Prostate gland (tissue), 2 donors: Measurements from ENCODE around the gene SNAP29. TPM values are rescaled to one million over a fixed set of nuclear protein-coding genes. Genes with fewer than 3 reads are reported as not detected.
A peak's percentile ranks its signal among the peaks of the same experiment; 100 is the strongest.
"Not testable (repeated sequence)": the region's sequence is repeated elsewhere in the genome, so short reads cannot be mapped to it uniquely, and the experiment has no call there.

Experiments used
- DNase-seq: peaks from one replicate; pipeline ENCODE4 v3.0.0-alpha.2; 2019; ENCODE audit warnings: low spot score
- H3K27ac ChIP-seq, 2 donors: fragments of 200-600 bp; sonication (generic); 2 replicates each; pipeline ENCODE4 v1.5.1; 2017 to 2019
- H3K27me3 ChIP-seq: fragments of 200-600 bp; sonication (generic); replicated peaks from 2 replicates; pipeline ENCODE4 v1.5.1; 2019; ENCODE audit not compliant: insufficient read depth
- H3K36me3 ChIP-seq, 2 donors: fragments of 200-600 bp; sonication (generic); 1 replicate in 1 of 2; 2 replicates in 1 of 2; pipeline versions ENCODE4 v1.5.1 to v1.8.1; 2017 to 2019
- H3K4me1 ChIP-seq: fragments of 200-600 bp; sonication (generic); replicated peaks from 2 replicates; pipeline ENCODE4 v1.5.1; 2019
- H3K4me3 ChIP-seq, 2 donors: fragments of 200-600 bp; sonication (generic); 2 replicates each; pipeline ENCODE4 v1.5.1; 2017 to 2019
- H3K9me3 ChIP-seq: fragments of 200-600 bp; sonication (generic); 2 replicates; pipeline ENCODE4 v1.5.1; 2017
- POLR2A ChIP-seq: fragments of 450-650 bp; IDR thresholded peaks from one replicate; pipeline ENCODE4 v1.6.1; 2016; ENCODE audit warnings: antibody characterized with exemption, mild to moderate bottlenecking
- POLR2AphosphoS5 ChIP-seq: sonication (generic); formaldehyde crosslinking; IDR thresholded peaks from one replicate; pipeline ENCODE4 v1.6.1; 2017; ENCODE audit warnings: antibody characterized with exemption
- WGBS: methylation state at CpG from one replicate; pipeline ENCODE4 v1.1.5; 2018; 5-methylcytosine and 5-hydroxymethylcytosine counted together
- intact Hi-C: fragments of 100-400 bp; cut with DNase I; formaldehyde crosslinking; loops from one replicate; pipeline ENCODE4 v1.14.2; 2022
- total RNA-seq, 2 donors: library from RNA; depleted of rRNA; stranded (reverse); fragments of >200 nt; gene quantifications; one replicate each; pipeline ENCODE4 v1.1.0, GENCODE V29; 2016
- TF ChIP-seq, protein P1 (sequence below), 4 experiments: fragments of 200-600 bp in 2 of 4; fragments of 450-650 bp in 2 of 4; sonication (generic) in 2 of 4; IDR thresholded peaks; 1 replicate in 3 of 4; 2 replicates in 1 of 4; pipeline ENCODE4 v1.5.1; 2016 to 2019; ENCODE audit warnings: antibody characterized with exemption in 4 of 4, mild to moderate bottlenecking in 2 of 4, moderate library complexity in 2 of 4

SNAP29 gene
- total RNA-seq, 2 donors from 2014 or later, result 19.1 to 24.1 TPM

DNA sequence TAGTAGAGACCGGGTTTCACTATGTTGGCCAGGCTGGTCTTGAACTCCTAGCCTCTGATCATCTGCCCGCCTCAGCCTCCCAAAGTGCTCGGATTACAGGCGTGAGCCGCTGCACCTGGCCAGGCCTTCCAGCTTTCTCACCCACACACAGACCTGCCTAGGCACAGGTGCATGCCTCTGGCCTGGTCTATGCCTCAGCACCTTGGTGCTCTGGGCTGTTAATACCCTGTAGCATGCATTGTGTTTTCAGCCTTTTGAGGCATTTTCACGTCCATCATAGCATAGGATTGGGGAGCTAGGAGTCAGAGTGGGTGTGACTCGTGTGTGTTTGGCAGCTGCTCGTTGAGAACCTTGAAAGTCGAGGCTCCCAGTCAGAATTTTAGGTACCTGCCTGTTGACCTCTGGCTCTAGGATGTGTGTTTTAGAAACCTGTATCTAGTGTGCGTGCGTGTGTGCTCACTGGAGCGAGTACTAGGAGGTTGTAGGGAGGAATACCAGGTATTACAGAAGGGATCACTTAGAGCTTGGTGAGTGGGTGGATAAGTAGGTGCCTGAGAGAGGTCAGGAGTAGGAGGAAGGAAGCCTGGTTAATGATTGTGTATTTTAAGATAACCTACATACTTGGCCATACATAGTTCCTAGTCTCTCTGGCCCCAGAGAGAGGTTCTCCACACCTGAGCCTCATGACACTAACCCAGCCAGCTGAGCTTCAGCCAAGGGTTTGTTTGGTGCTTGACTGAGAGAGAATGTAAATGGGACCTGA lies 78.4 kb downstream of the SNAP29 start:
- TF ChIP-seq POLR2A, result no peak
- TF ChIP-seq, protein P1, sequence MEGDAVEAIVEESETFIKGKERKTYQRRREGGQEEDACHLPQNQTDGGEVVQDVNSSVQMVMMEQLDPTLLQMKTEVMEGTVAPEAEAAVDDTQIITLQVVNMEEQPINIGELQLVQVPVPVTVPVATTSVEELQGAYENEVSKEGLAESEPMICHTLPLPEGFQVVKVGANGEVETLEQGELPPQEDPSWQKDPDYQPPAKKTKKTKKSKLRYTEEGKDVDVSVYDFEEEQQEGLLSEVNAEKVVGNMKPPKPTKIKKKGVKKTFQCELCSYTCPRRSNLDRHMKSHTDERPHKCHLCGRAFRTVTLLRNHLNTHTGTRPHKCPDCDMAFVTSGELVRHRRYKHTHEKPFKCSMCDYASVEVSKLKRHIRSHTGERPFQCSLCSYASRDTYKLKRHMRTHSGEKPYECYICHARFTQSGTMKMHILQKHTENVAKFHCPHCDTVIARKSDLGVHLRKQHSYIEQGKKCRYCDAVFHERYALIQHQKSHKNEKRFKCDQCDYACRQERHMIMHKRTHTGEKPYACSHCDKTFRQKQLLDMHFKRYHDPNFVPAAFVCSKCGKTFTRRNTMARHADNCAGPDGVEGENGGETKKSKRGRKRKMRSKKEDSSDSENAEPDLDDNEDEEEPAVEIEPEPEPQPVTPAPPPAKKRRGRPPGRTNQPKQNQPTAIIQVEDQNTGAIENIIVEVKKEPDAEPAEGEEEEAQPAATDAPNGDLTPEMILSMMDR (IDR thresholded peaks at IDR 0.05), result no peak
- no peak for TF ChIP-seq POLR2AphosphoS5
- no peak for DNase-seq
- no peaks in the 10 kb centered on the region for H3K27me3 ChIP-seq
- H3K27ac ChIP-seq, result no peak overlapping the region
- intact Hi-C loops, result no loop called here
- H3K4me1 ChIP-seq, result peaks cover 5% of the 10 kb centered on the region
- no peaks in the 10 kb centered on the region for H3K9me3 ChIP-seq
- H3K36me3 ChIP-seq, result no peaks in the 10 kb centered on the region
- 62% methylated on average over 12 of the region's 12 CpGs for WGBS
- H3K4me3 ChIP-seq, result no peak overlapping the region

DNA sequence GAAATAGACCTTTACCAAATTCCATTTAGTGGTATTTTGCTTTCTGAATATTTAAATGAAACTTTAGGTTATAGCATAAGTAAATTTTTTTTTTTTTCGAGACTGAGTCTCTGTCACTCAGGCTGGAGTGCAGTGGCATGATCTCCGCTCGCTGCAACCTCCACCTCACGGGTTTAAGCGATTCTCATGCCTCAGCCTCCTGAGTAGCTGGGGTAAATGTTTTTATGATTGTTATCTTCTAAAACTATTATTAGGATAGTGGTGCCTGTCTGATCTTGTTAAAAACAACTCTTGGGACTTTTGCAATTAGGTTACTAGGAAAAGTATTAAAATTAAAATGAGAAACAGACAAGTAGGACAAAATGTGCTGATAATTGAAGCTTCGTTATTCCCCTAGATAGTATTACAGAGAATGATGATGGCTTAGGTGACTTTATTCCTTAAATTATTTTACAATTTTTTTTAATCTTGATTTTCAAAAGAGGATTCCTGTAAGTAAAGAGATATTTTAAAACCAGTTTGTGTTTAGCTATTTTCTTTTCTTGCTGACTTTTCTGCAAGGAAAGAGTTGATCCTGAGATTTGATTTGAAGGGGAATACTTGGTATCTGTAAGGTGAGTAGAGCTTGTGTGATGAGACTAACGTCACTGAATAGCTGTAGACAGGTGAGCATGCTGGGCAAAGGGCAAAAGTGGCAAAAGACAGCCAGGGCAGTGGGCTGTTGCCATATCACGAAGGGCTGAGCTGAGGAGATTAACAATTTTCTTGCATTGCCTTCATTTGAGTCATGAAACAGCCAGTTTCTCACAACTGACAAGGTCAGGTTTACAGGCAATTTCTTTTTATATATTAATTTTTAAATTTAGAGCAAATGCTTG lies 79.2 kb downstream of the SNAP29 start:
- no peaks in the 10 kb centered on the region for H3K27me3 ChIP-seq
- H3K4me3 ChIP-seq, result no peak overlapping the region
- intact Hi-C loops, result no loop called here
- WGBS, result 43% methylated on average over 8 of the region's 8 CpGs
- H3K9me3 ChIP-seq, result no peaks in the 10 kb centered on the region
- H3K27ac ChIP-seq, result peak overlapping the region in 1 of 2 donors; percentile 11
- H3K4me1 ChIP-seq, result peaks cover 5% of the 10 kb centered on the region
- DNase-seq, result no peak
- TF ChIP-seq POLR2AphosphoS5 (no peak), POLR2A (no peak)
- TF ChIP-seq, protein P1 (IDR thresholded peaks at IDR 0.05), result no peak
- no peaks in the 10 kb centered on the region for H3K36me3 ChIP-seq

DNA sequence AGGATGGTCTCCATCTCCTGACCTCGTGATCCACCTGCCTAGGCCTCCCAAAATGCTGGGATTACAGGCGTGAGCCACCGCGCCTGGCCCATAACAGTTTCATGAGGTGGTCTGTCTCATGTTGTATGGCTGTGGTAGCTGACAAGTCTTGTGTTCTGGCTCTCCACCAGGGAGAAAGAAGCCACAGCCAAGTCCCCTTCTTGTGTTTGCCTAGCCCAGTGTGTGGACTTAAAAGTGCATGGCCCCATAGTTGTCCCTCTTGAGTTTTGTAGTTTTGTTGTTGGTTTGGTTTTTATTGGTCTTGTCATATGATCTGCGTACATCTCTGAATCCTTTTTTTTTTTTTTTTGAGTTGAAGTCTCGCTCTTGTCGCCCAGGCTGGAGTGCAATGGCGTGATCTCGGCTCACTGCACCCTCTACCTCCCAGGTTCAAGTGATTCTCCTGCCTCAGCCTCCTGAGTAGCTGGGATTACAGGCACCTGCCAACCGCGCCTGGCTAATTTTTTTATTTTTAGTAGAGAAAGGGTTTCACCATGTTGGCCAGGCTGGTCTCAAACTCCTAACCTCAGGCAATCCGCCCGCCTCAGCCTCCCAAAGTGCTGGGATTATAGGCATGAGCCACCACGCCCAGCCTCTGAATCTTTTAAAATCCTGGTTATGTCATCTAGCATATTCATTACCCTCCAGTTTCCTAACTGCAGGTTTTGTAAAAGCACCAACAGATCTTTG lies 80.8 kb downstream of the SNAP29 start:
- H3K9me3 ChIP-seq, H3K4me1 ChIP-seq, H3K27ac ChIP-seq, DNase-seq, H3K4me3 ChIP-seq, H3K27me3 ChIP-seq, H3K36me3 ChIP-seq, intact Hi-C loops: not testable (repeated sequence)
- 89% methylated on average over 14 of the region's 14 CpGs for WGBS

DNA sequence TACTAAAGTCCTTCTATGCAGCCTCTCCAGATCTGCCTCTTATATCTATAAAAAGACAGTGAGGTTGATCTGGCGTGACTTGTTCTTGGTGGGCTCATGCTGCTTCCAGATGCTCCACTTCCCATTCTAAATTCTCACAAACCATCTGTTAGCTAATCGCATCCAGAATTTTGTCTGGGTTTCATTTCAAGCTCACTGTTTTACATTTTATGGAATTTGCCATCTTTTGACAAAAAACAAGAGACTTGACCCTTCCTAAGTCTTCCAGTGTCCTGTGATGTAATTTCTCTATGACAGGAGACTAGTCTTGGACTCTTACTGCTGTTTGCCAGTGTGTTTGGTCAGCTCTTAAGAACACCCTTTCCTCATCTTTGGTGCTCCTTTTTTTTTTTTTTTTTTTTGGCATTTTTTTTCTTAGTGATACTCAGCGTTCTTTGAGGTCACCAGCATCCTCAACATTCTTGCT lies 81.4 kb downstream of the SNAP29 start:
- no peak overlapping the region for H3K4me3 ChIP-seq
- no peak overlapping the region for H3K27ac ChIP-seq
- H3K9me3 ChIP-seq, result no peaks in the 10 kb centered on the region
- 64% methylated on average over 3 of the region's 3 CpGs for WGBS
- TF ChIP-seq, protein P1 (IDR thresholded peaks at IDR 0.05), result no peak
- TF ChIP-seq POLR2A (no peak), POLR2AphosphoS5 (no peak)
- H3K36me3 ChIP-seq, result no peaks in the 10 kb centered on the region
- H3K4me1 ChIP-seq, result peaks cover 5% of the 10 kb centered on the region
- DNase-seq, result no peak
- intact Hi-C loops, result no loop called here
- H3K27me3 ChIP-seq, result no peaks in the 10 kb centered on the region

Other genes starting within 250 kb of the SNAP29 start
- gene SERPIND1, start 84.9 kb upstream of the SNAP29 start, total RNA-seq, result not detected
- 100 to 1,000 TPM in 1 of 2 donors, 10 to 100 TPM in 1; 74.2 to 115 TPM for gene PI4KA, start 196 bp upstream of the SNAP29 start, total RNA-seq
- gene CRKL, start 58.4 kb downstream of the SNAP29 start, total RNA-seq, result 10 to 100 TPM; 41.6 to 72.0 TPM
- gene AIFM3, start 108.2 kb downstream of the SNAP29 start, total RNA-seq, result 1 to 10 TPM; 1.4 to 1.8 TPM
- 10 to 100 TPM; 41.5 to 48.9 TPM for gene LZTR1, start 123.3 kb downstream of the SNAP29 start, total RNA-seq
- 10 to 100 TPM; 77.7 to 83.1 TPM for gene THAP7, start 143.1 kb downstream of the SNAP29 start, total RNA-seq
- 1 to 10 TPM; 4.6 to 5.5 TPM for gene P2RX6, start 156.2 kb downstream of the SNAP29 start, total RNA-seq
- gene SLC7A4, start 173.6 kb downstream of the SNAP29 start, total RNA-seq, result 10 to 100 TPM; 13.0 to 53.9 TPM
- gene LRRC74B, start 186.9 kb downstream of the SNAP29 start, total RNA-seq, result under 1 TPM in 1 of 2 donors, not detected in 1; 0.45 TPM